Neuronal stem cell (in vitro differentiated cells): ENCODE results near the gene PAX2.

Experiments used
- DNase-seq: peaks from one replicate; pipeline ENCODE4 v3.0.0-alpha.2; 2013; ENCODE audit warnings: low spot score
- H2AFZ ChIP-seq: one replicate; pipeline ENCODE4 v1.6.1; 2013; ENCODE audit warnings: mild to moderate bottlenecking, low read length, inconsistent platforms
- H2AK5ac ChIP-seq: 2 replicates; pipeline ENCODE4 v1.6.1; 2013; ENCODE audit warnings: low read depth, mild to moderate bottlenecking, inconsistent platforms, low read length, moderate library complexity, mixed read lengths
- H2BK120ac ChIP-seq: 2 replicates; pipeline ENCODE4 v1.6.1; 2013; ENCODE audit warnings: low read depth, mild to moderate bottlenecking, inconsistent platforms, low read length, moderate library complexity, mixed read lengths
- H2BK12ac ChIP-seq: one replicate; pipeline ENCODE4 v1.6.1; 2013; ENCODE audit warnings: low read length, inconsistent platforms
- H2BK15ac ChIP-seq: 2 replicates; pipeline ENCODE4 v1.6.1; 2013; ENCODE audit warnings: mild to moderate bottlenecking, low read length, inconsistent platforms, mixed read lengths
- H2BK5ac ChIP-seq: one replicate; pipeline ENCODE4 v1.6.1; 2013; ENCODE audit warnings: inconsistent platforms, mild to moderate bottlenecking, low read length, moderate library complexity
- H3K14ac ChIP-seq: one replicate; pipeline ENCODE4 v1.6.1; 2013; ENCODE audit warnings: low read length, inconsistent platforms
- H3K18ac ChIP-seq: 2 replicates; pipeline ENCODE4 v1.6.1; 2013; ENCODE audit warnings: low read length, inconsistent platforms
- H3K23ac ChIP-seq: 2 replicates; pipeline ENCODE4 v1.6.1; 2013; ENCODE audit warnings: low read depth, mild to moderate bottlenecking, mixed read lengths, low read length, inconsistent platforms; ENCODE audit not compliant: poor library complexity
- H3K27ac ChIP-seq: replicated peaks from 3 replicates; pipeline ENCODE4 v1.5.1; 2013; ENCODE audit warnings: low read length, inconsistent platforms
- H3K27me3 ChIP-seq, 3 experiments: 2 replicates each; pipeline ENCODE4 v1.6.1; 2013; ENCODE audit warnings: low read length in 3 of 3, mild to moderate bottlenecking in 2 of 3, inconsistent platforms in 1 of 3, low read depth in 1 of 3, mixed read lengths in 1 of 3, moderate library complexity in 1 of 3; ENCODE audit not compliant: control insufficient read depth in 3 of 3, insufficient read depth in 3 of 3
- H3K36me3 ChIP-seq, 2 donors: replicated peaks in 1 of 2; 2 replicates each; pipeline ENCODE4 v1.6.1; 2013; ENCODE audit warnings: low read length in 2 of 2; ENCODE audit not compliant: control insufficient read depth in 2 of 2, insufficient read depth in 2 of 2
- H3K4ac ChIP-seq: 2 replicates; pipeline ENCODE4 v1.6.1; 2013; ENCODE audit warnings: inconsistent platforms, mild to moderate bottlenecking, low read length, moderate library complexity
- H3K4me1 ChIP-seq, 2 donors: 1 replicate in 1 of 2; 2 replicates in 1 of 2; pipeline ENCODE4 v1.6.1; 2013; ENCODE audit warnings: low read length in 2 of 2, low read depth in 1 of 2; ENCODE audit not compliant: control insufficient read depth in 2 of 2, insufficient read depth in 1 of 2
- H3K4me2 ChIP-seq: one replicate; pipeline ENCODE4 v1.6.1; 2013; ENCODE audit warnings: mild to moderate bottlenecking, low read length, inconsistent platforms; ENCODE audit not compliant: insufficient read depth, poor library complexity, severe bottlenecking
- H3K4me3 ChIP-seq, 2 donors: 2 replicates each; pipeline ENCODE4 v1.5.1; 2013; ENCODE audit warnings: low read length in 2 of 2, mild to moderate bottlenecking in 2 of 2, inconsistent platforms in 1 of 2, moderate library complexity in 1 of 2
- H3K79me1 ChIP-seq: one replicate; pipeline ENCODE4 v1.6.1; 2013; ENCODE audit warnings: low read depth, mild to moderate bottlenecking, inconsistent platforms, low read length, moderate library complexity
- H3K9ac ChIP-seq: one replicate; pipeline ENCODE4 v1.6.1; 2013; ENCODE audit warnings: mild to moderate bottlenecking, low read depth, low read length, inconsistent platforms; ENCODE audit not compliant: poor library complexity
- H3K9me3 ChIP-seq, 2 donors: replicated peaks in 1 of 2; 2 replicates each; pipeline versions ENCODE3 to v1.6.1; 2013; ENCODE audit warnings: low read length in 2 of 2, mild to moderate bottlenecking in 2 of 2, inconsistent platforms in 1 of 2, low read depth in 1 of 2, mixed read lengths in 1 of 2, moderate library complexity in 1 of 2; ENCODE audit not compliant: control insufficient read depth in 2 of 2, insufficient read depth in 1 of 2
- H4K8ac ChIP-seq: one replicate; pipeline ENCODE4 v1.6.1; 2013; ENCODE audit warnings: low read depth, mild to moderate bottlenecking, inconsistent platforms, low read length, moderate library complexity
- H4K91ac ChIP-seq: one replicate; pipeline ENCODE4 v1.6.1; 2013; ENCODE audit warnings: low read length, low read depth, mild to moderate bottlenecking, inconsistent platforms; ENCODE audit not compliant: poor library complexity
- WGBS, 2 donors: extraction: QIAGEN DNeasy Blood & Tissue Kit; methylation state at CpG; one replicate each; pipeline ENCODE4 v1.1.7; 2013; ENCODE audit warnings: missing lambda C conversion rate in 2 of 2, mixed read lengths in 1 of 2; ENCODE audit not compliant: insufficient read length in 2 of 2, insufficient replicate concordance in 1 of 2; ENCODE audit errors: extremely low coverage in 2 of 2; 5-methylcytosine and 5-hydroxymethylcytosine counted together

The PAX2 gene

DNA sequence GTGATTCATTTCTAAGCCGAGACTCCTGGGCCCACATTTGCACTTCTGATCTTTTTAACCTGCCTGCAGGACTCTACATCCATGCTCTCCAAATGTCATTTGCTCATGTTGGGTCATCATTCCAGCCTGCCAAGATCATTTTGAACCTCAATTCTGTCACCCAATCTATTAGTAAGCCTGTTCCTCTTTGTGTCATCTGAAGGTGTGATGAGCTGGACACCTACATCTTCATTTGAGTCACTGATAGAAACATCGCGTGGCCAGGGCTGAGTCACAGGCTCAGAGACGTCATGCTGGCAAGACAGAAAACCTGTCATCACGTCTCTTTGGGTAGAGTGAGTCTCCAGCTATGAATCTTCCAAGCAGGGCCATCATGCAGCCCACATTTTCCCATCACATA is 102.1 kb downstream of the PAX2 start:
- no peaks in the 10 kb centered on the region for H3K4me1 ChIP-seq
- H4K91ac ChIP-seq = no peak overlapping the region
- no peak overlapping the region for H2BK15ac ChIP-seq
- H3K79me1 ChIP-seq = no peaks in the 10 kb centered on the region
- no peak overlapping the region for H3K27ac ChIP-seq
- H3K4ac ChIP-seq = no peak overlapping the region
- no peaks in the 10 kb centered on the region for H3K36me3 ChIP-seq
- H2BK5ac ChIP-seq = no peak overlapping the region
- H4K8ac ChIP-seq = no peak overlapping the region
- WGBS, 2 donors = no CpG with 5 or more reads among the region's 5 CpGs
- H3K9ac ChIP-seq = no peak overlapping the region
- no peak overlapping the region for H2BK12ac ChIP-seq
- H3K4me2 ChIP-seq = no peak overlapping the region
- H3K18ac ChIP-seq = no peak overlapping the region
- H3K4me3 ChIP-seq = peak overlapping the region in 1 of 2 donors; percentile 64
- H2BK120ac ChIP-seq = no peak overlapping the region
- no peak overlapping the region for H2AFZ ChIP-seq
- peaks cover 0 to 2% of the 10 kb centered on the region in 2 donors for H3K9me3 ChIP-seq
- DNase-seq = no peak
- H3K27me3 ChIP-seq = peaks cover 0 to 39% (median 0%) of the 10 kb centered on the region in 3 experiments
- H2AK5ac ChIP-seq = no peak overlapping the region
- no peak overlapping the region for H3K14ac ChIP-seq
- H3K23ac ChIP-seq = no peak overlapping the region

DNA sequence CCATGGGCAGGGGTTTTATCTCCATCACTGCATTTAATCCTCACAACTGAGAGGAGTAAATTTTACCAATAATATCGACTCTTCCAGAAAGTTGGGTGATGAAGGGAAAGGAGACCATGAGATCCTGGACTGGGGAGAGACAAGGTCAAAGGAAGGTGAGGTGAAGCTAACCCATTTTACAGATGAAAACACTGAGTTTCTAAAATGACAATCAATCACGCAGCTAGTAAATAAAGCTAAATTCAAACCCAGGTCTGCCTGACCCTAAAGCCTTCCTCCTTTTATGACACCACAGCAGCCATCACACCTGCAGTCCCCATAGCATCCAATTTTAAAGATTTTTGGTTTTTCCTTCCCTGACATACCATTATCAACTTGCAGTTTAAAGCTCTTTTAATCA is 103.4 kb downstream of the PAX2 start:
- no peak overlapping the region for H2BK5ac ChIP-seq
- no peak overlapping the region for H3K4ac ChIP-seq
- H4K91ac ChIP-seq = no peak overlapping the region
- no peak overlapping the region for H2AFZ ChIP-seq
- no peak overlapping the region for H3K14ac ChIP-seq
- H3K9ac ChIP-seq = no peak overlapping the region
- H3K23ac ChIP-seq = no peak overlapping the region
- no peak for DNase-seq
- H3K36me3 ChIP-seq = no peaks in the 10 kb centered on the region
- H3K4me2 ChIP-seq = no peak overlapping the region
- no CpG with 5 or more reads among the region's 2 CpGs for WGBS, 2 donors
- no peak overlapping the region for H3K27ac ChIP-seq
- no peak overlapping the region for H3K18ac ChIP-seq
- H3K4me3 ChIP-seq = no peak overlapping the region
- peaks cover 0 to 39% (median 0%) of the 10 kb centered on the region in 3 experiments for H3K27me3 ChIP-seq
- no peaks in the 10 kb centered on the region for H3K4me1 ChIP-seq
- H2BK15ac ChIP-seq = no peak overlapping the region
- no peaks in the 10 kb centered on the region for H3K79me1 ChIP-seq
- H2BK120ac ChIP-seq = no peak overlapping the region
- no peak overlapping the region for H2BK12ac ChIP-seq
- no peak overlapping the region for H4K8ac ChIP-seq
- H2AK5ac ChIP-seq = no peak overlapping the region
- H3K9me3 ChIP-seq = peaks cover 0 to 2% of the 10 kb centered on the region in 2 donors

DNA sequence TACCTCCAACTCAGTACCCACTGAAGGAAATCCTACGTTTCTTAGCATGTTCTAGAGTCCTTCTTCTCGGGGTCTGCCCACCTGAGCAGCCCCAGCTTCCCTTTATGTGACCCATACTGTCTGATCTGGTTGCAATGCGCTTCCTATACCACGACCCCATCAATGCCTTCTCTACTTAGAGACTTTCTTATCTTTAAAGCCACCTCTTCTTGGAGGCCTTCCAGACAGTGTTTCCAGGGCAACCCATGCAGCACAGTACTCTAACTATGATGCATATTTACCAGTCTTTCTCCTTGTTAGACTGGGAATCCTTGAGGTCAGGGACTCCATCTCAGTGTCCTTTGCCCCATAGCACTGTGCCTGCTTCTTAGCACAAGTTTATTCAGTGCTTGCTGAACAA is 112.9 kb downstream of the PAX2 start:
- no peak for DNase-seq
- Histone ChIP-seq H3K27me3 (peaks cover 0 to 65% (median 0%) of the 10 kb centered on the region in 3 experiments), H2BK120ac (no peak overlapping the region), H2AK5ac (no peak overlapping the region), H3K36me3 (no peaks in the 10 kb centered on the region), H3K4ac (no peak overlapping the region), H3K4me2 (no peak overlapping the region), H3K14ac (no peak overlapping the region), H2BK5ac (no peak overlapping the region), H3K79me1 (no peaks in the 10 kb centered on the region), H3K27ac (no peak overlapping the region), H3K4me3 (no peak overlapping the region), H2BK15ac (no peak overlapping the region), H4K8ac (no peak overlapping the region), H3K4me1 (no peaks in the 10 kb centered on the region), H2BK12ac (no peak overlapping the region), H3K9me3 (peaks cover 0 to 2% of the 10 kb centered on the region in 2 donors), H3K9ac (no peak overlapping the region), H3K18ac (no peak overlapping the region), H2AFZ (no peak overlapping the region), H4K91ac (no peak overlapping the region), H3K23ac (no peak overlapping the region)
- WGBS, 2 donors = no CpG with 5 or more reads among the region's 4 CpGs

DNA sequence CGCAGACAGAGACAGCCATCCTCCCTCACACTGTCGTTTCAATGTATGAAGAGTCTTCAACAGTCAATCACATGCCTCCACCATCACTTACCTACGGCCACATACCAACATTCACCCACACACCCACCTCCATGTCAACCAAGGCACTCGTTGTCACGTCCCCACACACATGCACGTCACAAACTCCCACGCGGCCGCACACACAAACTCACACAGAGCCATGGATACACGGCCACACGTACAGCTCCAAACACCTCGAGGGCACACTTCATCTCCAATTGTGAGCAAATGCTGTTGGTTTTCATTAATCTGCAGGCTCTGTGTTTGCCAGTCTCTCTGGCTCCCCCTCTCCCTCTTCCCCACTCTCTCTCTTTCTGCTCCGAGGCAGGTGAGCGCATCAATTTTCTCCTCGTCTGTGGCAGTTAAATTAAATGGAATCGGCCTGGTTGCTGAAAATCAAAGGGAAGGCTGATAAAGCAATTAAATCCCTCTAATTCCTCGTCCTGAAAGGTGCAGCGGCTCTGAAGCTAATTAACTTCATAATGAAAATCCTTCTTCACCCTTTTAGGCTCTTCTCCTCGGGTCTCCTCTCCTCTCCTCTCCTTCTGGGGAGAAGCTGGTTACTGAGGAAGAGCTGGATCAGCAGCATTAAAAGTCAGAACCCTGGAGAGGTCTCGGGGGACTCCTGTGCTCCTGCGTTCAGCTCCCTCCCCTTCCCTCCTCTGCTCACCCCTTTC is 113.5 kb downstream of the PAX2 start:
- Histone ChIP-seq H3K18ac (no peak overlapping the region), H3K4me2 (no peak overlapping the region), H3K4ac (no peak overlapping the region), H3K79me1 (no peaks in the 10 kb centered on the region), H3K4me3 (no peak overlapping the region), H2AK5ac (no peak overlapping the region), H3K9ac (peak overlapping the region; percentile 40), H3K36me3 (no peaks in the 10 kb centered on the region), H2BK15ac (no peak overlapping the region), H3K27ac (no peak overlapping the region), H3K9me3 (peaks cover 0 to 2% of the 10 kb centered on the region in 2 donors), H4K91ac (no peak overlapping the region), H3K4me1 (no peaks in the 10 kb centered on the region), H4K8ac (no peak overlapping the region), H2AFZ (no peak overlapping the region), H3K23ac (no peak overlapping the region), H3K14ac (no peak overlapping the region), H2BK120ac (no peak overlapping the region), H2BK12ac (no peak overlapping the region), H3K27me3 (peaks cover 0 to 71% (median 3%) of the 10 kb centered on the region in 3 experiments), H2BK5ac (no peak overlapping the region)
- DNase-seq = no peak
- no CpG with 5 or more reads among the region's 21 CpGs for WGBS, 2 donors
